Measurements from ENCODE around the gene UCMA.

DNA sequence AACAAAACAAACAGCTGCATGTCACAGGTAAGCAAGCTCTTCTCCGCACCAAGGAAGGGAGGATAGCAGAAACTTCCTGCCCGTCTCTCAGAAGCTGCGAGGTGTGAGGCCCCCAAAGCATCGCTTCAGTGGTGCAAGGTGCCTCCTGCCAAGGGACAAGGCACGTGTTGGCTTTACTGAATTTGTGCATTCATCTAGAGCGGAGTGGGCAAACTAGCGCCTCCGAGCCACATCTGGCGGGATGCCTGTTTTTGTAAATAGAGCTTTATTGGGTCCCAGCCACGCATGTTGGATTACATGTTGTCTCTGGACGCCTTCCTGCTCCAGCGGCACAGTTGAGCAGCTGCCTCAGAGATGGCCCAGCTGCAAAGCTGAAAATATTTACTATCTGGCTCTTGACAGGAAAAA lies 38.0 kb upstream of the UCMA start:
- TF ChIP-seq, protein P1, sequence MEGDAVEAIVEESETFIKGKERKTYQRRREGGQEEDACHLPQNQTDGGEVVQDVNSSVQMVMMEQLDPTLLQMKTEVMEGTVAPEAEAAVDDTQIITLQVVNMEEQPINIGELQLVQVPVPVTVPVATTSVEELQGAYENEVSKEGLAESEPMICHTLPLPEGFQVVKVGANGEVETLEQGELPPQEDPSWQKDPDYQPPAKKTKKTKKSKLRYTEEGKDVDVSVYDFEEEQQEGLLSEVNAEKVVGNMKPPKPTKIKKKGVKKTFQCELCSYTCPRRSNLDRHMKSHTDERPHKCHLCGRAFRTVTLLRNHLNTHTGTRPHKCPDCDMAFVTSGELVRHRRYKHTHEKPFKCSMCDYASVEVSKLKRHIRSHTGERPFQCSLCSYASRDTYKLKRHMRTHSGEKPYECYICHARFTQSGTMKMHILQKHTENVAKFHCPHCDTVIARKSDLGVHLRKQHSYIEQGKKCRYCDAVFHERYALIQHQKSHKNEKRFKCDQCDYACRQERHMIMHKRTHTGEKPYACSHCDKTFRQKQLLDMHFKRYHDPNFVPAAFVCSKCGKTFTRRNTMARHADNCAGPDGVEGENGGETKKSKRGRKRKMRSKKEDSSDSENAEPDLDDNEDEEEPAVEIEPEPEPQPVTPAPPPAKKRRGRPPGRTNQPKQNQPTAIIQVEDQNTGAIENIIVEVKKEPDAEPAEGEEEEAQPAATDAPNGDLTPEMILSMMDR (IDR thresholded peaks at IDR 0.05; ENCODE audit: low read depth, low read length, missing input control) = no peak
- TF ChIP-seq RAD21 (IDR thresholded peaks at IDR 0.05) (peak in 1 of 2 donors; percentile 57), YY1 (IDR thresholded peaks at IDR 0.05) (peak; percentile 71), HNF4A (conservative IDR thresholded peaks at IDR 0.05) (peak in 1 of 2 donors; percentile 62)

All from liver (tissue), 3 donors.